Subcutaneous adipose tissue (tissue), 4 donors: ENCODE data around the gene ZNF616. TPM values are rescaled to one million over a fixed set of nuclear protein-coding genes. Genes with fewer than 3 reads are reported as not detected.

Source experiments
- small RNA-seq: library from RNA; depleted of rRNA; stranded (forward); fragments of <200 nt; gene quantifications from one replicate; pipeline ENCODE3, GENCODE V24; 2016
- total RNA-seq, 4 donors: library from RNA; depleted of rRNA; stranded (reverse); fragments of >200 nt; gene quantifications; one replicate each; pipeline ENCODE4 v1.1.0, GENCODE V29; 2016
- TF ChIP-seq, protein P1 (sequence below): fragments of 450-650 bp; IDR thresholded peaks from one replicate; pipeline ENCODE4 v1.5.1; 2016; ENCODE audit warnings: low read depth, mild to moderate bottlenecking, control low read depth, antibody characterized with exemption, moderate library complexity

ZNF616 gene
- total RNA-seq, 4 donors from 2014 or later: 7.3 to 15.4 (median 8.6) TPM

DNA sequence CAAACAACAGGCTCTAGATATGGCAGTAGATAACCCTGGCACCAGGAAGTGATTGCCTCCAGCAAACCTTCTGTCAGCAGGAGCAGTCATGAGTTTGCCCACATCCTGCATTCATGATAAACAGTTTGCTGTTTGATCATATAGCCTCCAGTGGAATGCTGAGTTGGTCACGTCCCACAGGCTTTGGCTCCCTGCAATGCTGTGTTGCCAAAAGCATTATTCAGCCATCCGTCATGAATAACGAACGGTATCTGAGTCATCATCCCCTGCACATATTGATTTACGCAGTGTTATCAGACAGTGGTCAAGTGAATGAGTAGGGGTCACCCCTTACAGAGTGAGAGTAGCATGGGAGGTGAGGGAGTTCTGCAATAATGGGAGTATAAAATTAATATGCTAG lies 69.2 kb downstream of the ZNF616 start:
- TF ChIP-seq, protein P1, sequence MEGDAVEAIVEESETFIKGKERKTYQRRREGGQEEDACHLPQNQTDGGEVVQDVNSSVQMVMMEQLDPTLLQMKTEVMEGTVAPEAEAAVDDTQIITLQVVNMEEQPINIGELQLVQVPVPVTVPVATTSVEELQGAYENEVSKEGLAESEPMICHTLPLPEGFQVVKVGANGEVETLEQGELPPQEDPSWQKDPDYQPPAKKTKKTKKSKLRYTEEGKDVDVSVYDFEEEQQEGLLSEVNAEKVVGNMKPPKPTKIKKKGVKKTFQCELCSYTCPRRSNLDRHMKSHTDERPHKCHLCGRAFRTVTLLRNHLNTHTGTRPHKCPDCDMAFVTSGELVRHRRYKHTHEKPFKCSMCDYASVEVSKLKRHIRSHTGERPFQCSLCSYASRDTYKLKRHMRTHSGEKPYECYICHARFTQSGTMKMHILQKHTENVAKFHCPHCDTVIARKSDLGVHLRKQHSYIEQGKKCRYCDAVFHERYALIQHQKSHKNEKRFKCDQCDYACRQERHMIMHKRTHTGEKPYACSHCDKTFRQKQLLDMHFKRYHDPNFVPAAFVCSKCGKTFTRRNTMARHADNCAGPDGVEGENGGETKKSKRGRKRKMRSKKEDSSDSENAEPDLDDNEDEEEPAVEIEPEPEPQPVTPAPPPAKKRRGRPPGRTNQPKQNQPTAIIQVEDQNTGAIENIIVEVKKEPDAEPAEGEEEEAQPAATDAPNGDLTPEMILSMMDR: no peak

DNA sequence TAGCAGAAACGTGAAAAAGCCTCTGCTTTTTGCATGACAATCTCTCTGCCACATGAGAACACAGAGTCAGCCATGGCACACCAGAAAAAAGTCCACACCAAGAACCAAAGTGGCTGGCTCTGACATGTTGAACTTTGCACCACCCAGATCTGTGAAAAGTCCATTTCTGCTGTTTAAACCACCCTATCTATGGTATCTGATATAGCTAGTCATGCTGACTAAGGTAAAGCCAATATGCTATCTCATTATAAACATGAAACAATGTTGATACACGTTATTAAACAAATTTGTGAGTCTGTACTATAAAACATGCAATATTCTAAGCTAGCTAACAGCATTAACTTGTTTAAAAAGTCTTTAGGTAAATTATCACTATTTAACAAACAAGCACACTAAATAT lies 70.1 kb downstream of the ZNF616 start:
- TF ChIP-seq, protein P1: no peak

DNA sequence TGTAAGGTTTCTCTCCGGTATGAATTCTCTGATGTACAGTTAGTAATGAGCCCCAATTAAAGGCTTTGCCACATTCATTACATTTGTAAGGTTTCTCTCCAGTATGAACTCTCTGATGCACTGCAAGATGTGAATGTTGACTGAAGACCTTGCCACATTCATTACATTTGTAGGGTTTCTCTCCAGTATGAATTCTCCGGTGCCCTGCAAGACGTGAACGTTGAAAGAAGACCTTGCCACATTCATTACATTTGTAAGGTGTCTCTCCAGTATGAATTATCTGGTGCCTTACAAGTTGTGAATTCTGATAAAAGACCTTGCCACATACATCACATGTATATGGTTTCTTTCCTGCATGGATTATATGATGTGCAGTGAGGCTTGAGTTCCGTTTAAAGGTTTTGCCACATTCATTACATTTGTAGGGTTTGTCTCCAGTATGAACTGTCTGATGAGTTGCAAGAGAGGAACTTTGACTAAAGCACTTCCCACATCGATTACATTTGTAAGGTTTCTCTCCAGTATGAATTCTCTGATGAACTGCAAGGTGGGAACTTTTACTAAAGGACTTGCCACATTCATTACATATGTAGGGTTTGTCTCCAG lies 73.4 kb downstream of the ZNF616 start:
- TF ChIP-seq, protein P1: no peak

DNA sequence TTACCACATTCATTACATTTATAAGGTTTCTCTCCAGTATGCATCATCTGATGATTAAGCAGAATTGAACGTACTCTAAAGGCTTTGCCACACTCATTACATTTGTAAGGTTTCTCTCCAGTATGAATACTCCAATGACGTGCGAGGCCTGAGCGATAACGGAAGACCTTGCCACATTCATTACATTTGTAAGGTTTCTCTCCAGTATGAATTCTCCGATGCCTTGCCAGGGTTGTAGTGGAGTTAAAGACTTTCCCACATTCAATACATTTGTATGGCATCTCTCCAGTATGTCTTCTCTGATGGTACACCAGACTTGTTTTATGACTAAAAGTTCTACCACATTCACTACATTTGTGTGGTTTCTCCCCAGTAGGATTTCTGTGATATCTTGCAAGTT lies 74.3 kb downstream of the ZNF616 start:
- TF ChIP-seq, protein P1: no peak

Small RNA genes within 50 kb of the gene (small RNA-seq; reads per million reads assigned to genes)
- gene RPL37P23: not detected

Other genes starting within 250 kb of the ZNF616 start
- 1 to 10 TPM; 6.8 to 8.8 (median 7.6) TPM for gene ZNF649, start 234.9 kb downstream of the ZNF616 start, total RNA-seq
- gene ZNF613, start 212.5 kb downstream of the ZNF616 start, total RNA-seq: 1 to 10 TPM; 6.4 to 7.2 (median 6.6) TPM
- 10 to 100 TPM in 3 of 4 donors, 1 to 10 TPM in 1; 9.1 to 13.9 (median 12.0) TPM for gene ZNF350, start 153.1 kb downstream of the ZNF616 start, total RNA-seq
- gene ZNF615, start 131.7 kb downstream of the ZNF616 start, total RNA-seq: 10 to 100 TPM; 12.2 to 17.9 (median 14.9) TPM
- 1 to 10 TPM; 4.0 to 8.6 (median 6.0) TPM for gene ZNF614, start 111.6 kb downstream of the ZNF616 start, total RNA-seq
- 10 to 100 TPM in 3 of 4 donors, 1 to 10 TPM in 1; 9.5 to 15.6 (median 13.1) TPM for gene ZNF432, start 91.1 kb downstream of the ZNF616 start, total RNA-seq
- gene ZNF841, start 44.2 kb downstream of the ZNF616 start, total RNA-seq: 10 to 100 TPM; 18.7 to 26.8 (median 20.4) TPM
- 10 to 100 TPM; 10.2 to 18.9 (median 17.4) TPM for gene ZNF836, start 31.7 kb upstream of the ZNF616 start, total RNA-seq
- 100 to 1,000 TPM; 113 to 186 (median 127) TPM for gene PPP2R1A, start 50.1 kb upstream of the ZNF616 start, total RNA-seq
- 10 to 100 TPM in 3 of 4 donors, 1 to 10 TPM in 1; 7.3 to 13.9 (median 12.0) TPM for gene ZNF766, start 129.6 kb upstream of the ZNF616 start, total RNA-seq
- 10 to 100 TPM in 1 of 4 donors, 1 to 10 TPM in 3; 7.1 to 10.4 (median 7.8) TPM for gene ZNF480, start 157.2 kb upstream of the ZNF616 start, total RNA-seq
- gene ZNF610, start 196.3 kb upstream of the ZNF616 start, total RNA-seq: 1 to 10 TPM in 3 of 4 donors, under 1 TPM in 1; 0.94 to 2.7 (median 1.4) TPM
- 10 to 100 TPM; 11.1 to 21.9 (median 16.3) TPM for gene ZNF880, start 230.0 kb upstream of the ZNF616 start, total RNA-seq